ENCODE results near the gene CYP46A1.

DNA sequence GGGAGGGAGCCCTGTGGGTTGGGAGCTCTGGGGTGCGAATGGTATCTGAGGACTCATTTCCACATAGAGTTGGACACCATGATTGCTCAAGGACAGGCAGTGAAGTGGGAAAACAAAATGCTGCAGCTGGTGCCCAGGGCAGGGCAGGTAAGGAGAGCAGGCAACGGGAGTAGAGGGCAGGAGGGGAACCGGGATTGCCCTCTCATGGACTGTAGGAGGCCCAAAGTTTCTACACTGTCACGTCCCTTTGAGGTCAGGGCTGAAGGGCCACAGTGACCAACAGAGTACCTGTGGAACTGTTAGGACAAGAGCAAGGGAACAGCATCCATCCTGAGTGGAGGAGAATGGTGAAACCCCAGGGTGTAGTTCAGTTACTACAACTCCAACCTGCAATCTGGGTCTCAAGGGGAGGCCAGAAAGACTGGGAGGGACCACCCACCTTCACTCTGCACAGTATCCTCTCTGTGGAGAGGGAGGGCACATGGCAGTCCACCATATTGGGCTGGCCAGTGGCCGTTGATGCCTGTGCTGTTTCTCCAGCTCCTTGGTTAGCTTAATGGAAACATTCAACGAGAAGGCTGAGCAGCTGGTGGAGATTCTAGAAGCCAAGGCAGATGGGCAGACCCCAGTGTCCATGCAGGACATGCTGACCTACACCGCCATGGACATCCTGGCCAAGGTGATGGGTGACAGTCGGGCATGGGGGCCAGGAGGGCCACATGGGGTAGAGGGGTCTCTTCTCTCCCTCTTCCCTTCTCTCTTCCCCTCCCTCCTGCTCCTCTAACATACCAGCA, 22.2 kb downstream of the CYP46A1 start:
- TF ChIP-seq CTCF (IDR thresholded peaks at IDR 0.05) (no peak), EZH2 (IDR thresholded peaks at IDR 0.05; ENCODE audit: borderline replicate concordance, insufficient read depth, low read depth, low read length, poor library complexity, severe bottlenecking) (no peak)

Data from B cell (primary cell).